Osteoblast (primary cell): Measurements from ENCODE around the gene DIAPH2. TPM values are rescaled to one million over a fixed set of nuclear protein-coding genes. Genes with fewer than 3 reads are reported as not detected.

Experiments used
- DNase-seq: peaks from one replicate; pipeline ENCODE4 v3.0.0; 2011; ENCODE audit warnings: low spot score, mixed read lengths; ENCODE audit not compliant: insufficient read length; ENCODE audit errors: missing footprints
- H2AFZ ChIP-seq: 2 replicates; pipeline ENCODE4 v1.6.0; 2011; ENCODE audit warnings: mild to moderate bottlenecking, low read length
- H3K27ac ChIP-seq: 2 replicates; pipeline ENCODE4 v1.5.1; 2011; ENCODE audit warnings: mild to moderate bottlenecking, low read depth, low read length, moderate library complexity
- H3K27me3 ChIP-seq: 2 replicates; pipeline ENCODE4 v1.6.0; 2012; ENCODE audit warnings: mild to moderate bottlenecking, control low read depth, inconsistent platforms, low read length, moderate library complexity; ENCODE audit not compliant: insufficient read depth
- H3K36me3 ChIP-seq: 2 replicates; pipeline ENCODE4 v1.5.1; 2011; ENCODE audit warnings: mild to moderate bottlenecking, low read length, control low read depth, moderate library complexity; ENCODE audit not compliant: insufficient read depth
- H3K4me1 ChIP-seq: 2 replicates; pipeline ENCODE4 v1.5.1; 2011; ENCODE audit warnings: mild to moderate bottlenecking, low read length, control low read depth, moderate library complexity; ENCODE audit not compliant: insufficient read depth
- H3K4me2 ChIP-seq: 2 replicates; pipeline ENCODE4 v1.6.0; 2011; ENCODE audit warnings: mild to moderate bottlenecking, low read length; ENCODE audit not compliant: insufficient read depth
- H3K4me3 ChIP-seq: fragments of 200-600 bp; sonication (generic); 3 replicates; pipeline ENCODE4 v1.5.1; 2012; ENCODE audit warnings: mild to moderate bottlenecking, low read length, inconsistent platforms; ENCODE audit not compliant: insufficient read depth
- H3K79me2 ChIP-seq: 2 replicates; pipeline ENCODE4 v1.6.0; 2012; ENCODE audit warnings: mild to moderate bottlenecking, low read length, control low read depth, inconsistent platforms; ENCODE audit not compliant: insufficient read depth
- H3K9me3 ChIP-seq: 2 replicates; pipeline ENCODE4 v1.5.1; 2011; ENCODE audit warnings: low read depth, low read length, control low read depth
- H4K20me1 ChIP-seq: 2 replicates; pipeline ENCODE4 v1.6.0; 2012; ENCODE audit warnings: mild to moderate bottlenecking, low read length, control low read depth; ENCODE audit not compliant: insufficient read depth
- CTCF ChIP-seq: IDR thresholded peaks from 2 replicates; pipeline ENCODE4 v1.5.1; 2011; ENCODE audit warnings: mild to moderate bottlenecking, low read depth, low read length, moderate library complexity; ENCODE audit errors: extremely low read depth
- total RNA-seq: library from RNA; depleted of rRNA; stranded (reverse); fragments of >200 nt; gene quantifications from 2 replicates; pipeline ENCODE4 v1.2.3, GENCODE V29; 2012

DIAPH2 gene
- total RNA-seq, 1 donor: 21.0 TPM

GRCh38 chrX:97539970-97540519, 855.4 kb downstream of the DIAPH2 start:
- no peak for DNase-seq
- Histone ChIP-seq H3K79me2 (no peaks in the 10 kb centered on the region), H3K4me2 (no peak overlapping the region), H4K20me1 (no peaks in the 10 kb centered on the region), H3K36me3 (no peaks in the 10 kb centered on the region), H3K4me3 (no peak overlapping the region), H3K4me1 (no peaks in the 10 kb centered on the region), H3K9me3 (no peaks in the 10 kb centered on the region), H3K27me3 (no peaks in the 10 kb centered on the region), H2AFZ (no peak overlapping the region), H3K27ac (no peak overlapping the region)
- TF ChIP-seq CTCF: no peak

DNA sequence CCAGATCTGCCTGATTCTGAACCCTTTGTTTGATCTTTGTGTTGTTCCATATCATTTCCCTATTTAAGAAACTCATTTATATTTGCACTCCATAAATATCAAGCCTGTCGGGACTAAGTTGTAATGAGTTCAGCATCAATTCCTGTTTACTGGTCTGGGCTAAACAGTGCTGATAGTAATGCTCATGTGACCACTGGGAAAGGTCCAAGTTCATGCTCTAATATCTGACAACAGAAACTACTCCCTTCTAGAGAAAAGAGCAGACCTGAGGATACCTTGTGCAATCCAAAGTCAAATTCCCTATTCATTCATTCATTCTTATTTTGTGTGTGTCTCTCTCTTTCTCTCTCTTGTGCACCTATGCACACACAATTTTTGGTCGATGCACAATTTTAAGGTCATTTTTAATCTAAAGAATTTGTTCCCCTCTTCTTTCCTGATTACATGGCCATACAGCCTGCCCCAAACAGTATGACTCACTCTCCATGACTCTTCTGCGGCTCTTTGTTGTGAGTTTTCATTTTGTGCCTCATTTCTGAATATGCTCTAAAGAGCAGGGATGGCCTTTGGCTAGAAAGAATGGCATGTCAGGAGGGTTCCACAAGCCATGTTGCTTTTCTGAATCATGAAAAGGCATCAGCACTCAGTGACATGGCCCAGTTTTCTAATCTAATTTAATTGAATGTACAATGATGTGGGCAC, 863.4 kb downstream of the DIAPH2 start:
- Histone ChIP-seq H3K9me3 (no peaks in the 10 kb centered on the region), H3K4me1 (no peaks in the 10 kb centered on the region), H3K36me3 (no peaks in the 10 kb centered on the region), H3K27ac (no peak overlapping the region), H3K27me3 (no peaks in the 10 kb centered on the region), H3K4me3 (no peak overlapping the region), H3K79me2 (no peaks in the 10 kb centered on the region), H4K20me1 (no peaks in the 10 kb centered on the region), H2AFZ (no peak overlapping the region), H3K4me2 (no peak overlapping the region)
- no peak for TF ChIP-seq CTCF
- no peak for DNase-seq

DNA sequence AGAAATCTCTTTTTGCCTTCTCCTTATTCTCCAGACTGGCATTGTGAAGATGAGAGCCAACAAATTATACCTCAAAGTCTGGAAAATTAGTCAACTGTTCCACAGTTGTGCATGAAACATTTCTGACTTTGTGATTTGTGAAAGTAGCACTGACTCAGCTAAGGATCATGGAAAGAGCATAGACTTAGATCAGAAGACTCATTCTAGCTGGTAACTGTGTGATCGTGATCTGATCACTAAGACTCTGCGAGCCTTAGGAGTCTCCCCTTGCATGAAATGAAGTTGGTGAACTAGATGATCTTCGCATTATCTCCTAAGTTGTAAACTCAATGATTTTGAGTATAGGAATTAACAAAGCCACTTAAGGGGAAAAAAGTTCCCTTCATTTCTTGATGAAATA, 867.2 kb downstream of the DIAPH2 start:
- H3K36me3 ChIP-seq: no peaks in the 10 kb centered on the region
- H3K4me3 ChIP-seq: no peak overlapping the region
- H3K4me1 ChIP-seq: no peaks in the 10 kb centered on the region
- no peaks in the 10 kb centered on the region for H3K9me3 ChIP-seq
- H2AFZ ChIP-seq: no peak overlapping the region
- no peak for DNase-seq
- no peak overlapping the region for H3K27ac ChIP-seq
- H3K4me2 ChIP-seq: no peak overlapping the region
- TF ChIP-seq CTCF: no peak
- H3K27me3 ChIP-seq: no peaks in the 10 kb centered on the region
- H3K79me2 ChIP-seq: no peaks in the 10 kb centered on the region
- no peaks in the 10 kb centered on the region for H4K20me1 ChIP-seq

DNA sequence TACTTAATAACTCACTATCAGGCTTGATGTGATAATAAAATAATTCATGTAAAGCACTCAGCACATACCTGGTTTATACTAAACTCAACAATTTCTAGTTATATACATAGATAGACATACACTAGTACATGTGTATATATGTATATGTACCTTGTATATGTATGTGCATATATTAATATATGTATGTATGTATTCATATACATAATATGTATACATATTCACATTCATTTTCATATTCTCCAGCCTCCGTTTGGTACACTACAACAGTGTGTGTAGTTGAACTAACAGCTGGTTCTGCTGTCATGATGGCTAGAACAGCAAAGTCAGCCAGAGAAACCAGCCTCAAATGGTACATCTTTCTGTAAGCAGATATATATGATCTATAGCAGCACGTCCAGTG, 869.2 kb downstream of the DIAPH2 start:
- Histone ChIP-seq H3K4me1 (no peaks in the 10 kb centered on the region), H3K36me3 (no peaks in the 10 kb centered on the region), H2AFZ (no peak overlapping the region), H4K20me1 (no peaks in the 10 kb centered on the region), H3K9me3 (no peaks in the 10 kb centered on the region), H3K4me2 (no peak overlapping the region), H3K27me3 (no peaks in the 10 kb centered on the region), H3K79me2 (no peaks in the 10 kb centered on the region), H3K27ac (no peak overlapping the region), H3K4me3 (no peak overlapping the region)
- no peak for DNase-seq
- TF ChIP-seq CTCF: no peak
